B cell (primary cell): Measurements from ENCODE around the gene PLSCR3. TPM values are rescaled to one million over a fixed set of nuclear protein-coding genes. Genes with fewer than 3 reads are reported as not detected.
"Not testable (repeated sequence)": the region's sequence is repeated elsewhere in the genome, so short reads cannot be mapped to it uniquely, and the experiment has no call there.

ENCODE experiments used
- ATAC-seq: fragments of 200-7000 bp; cut with Tn5 transposase; one replicate; pipeline ENCODE4 v1.10.0; 2021; ENCODE audit warnings: low read depth, mild to moderate bottlenecking, moderate number of reproducible peaks, moderate library complexity
- CTCF ChIA-PET: fragments of 350-600 bp; sonication (Branson Sonifier 250); formaldehyde crosslinking; loops from one replicate; lab custom pipeline; 2021; ENCODE audit warnings: antibody characterized with exemption, inconsistent platforms; lab: Charles Lee
- POLR2A ChIA-PET: fragments of 350-600 bp; sonication (Branson Sonifier 250); formaldehyde crosslinking; loops from one replicate; lab custom pipeline; 2021; ENCODE audit warnings: antibody characterized with exemption; lab: Charles Lee
- DNase-seq: peaks from one replicate; pipeline ENCODE4 v3.0.0; 2013
- H2AFZ ChIP-seq: 2 replicates; pipeline ENCODE4 v1.6.1; 2012; ENCODE audit warnings: mild to moderate bottlenecking, low read depth, low read length; ENCODE audit not compliant: insufficient read depth, poor library complexity, severe bottlenecking
- H3K27ac ChIP-seq, 2 donors: 1 replicate in 1 of 2; 2 replicates in 1 of 2; pipeline ENCODE4 v1.5.1; 2012 to 2013; ENCODE audit warnings: low read length in 2 of 2, mild to moderate bottlenecking in 2 of 2, moderate library complexity in 1 of 2
- H3K27me3 ChIP-seq, 4 experiments: fragments of 200-600 bp in 1 of 4; sonication (generic) in 1 of 4; replicated peaks in 1 of 4; 1 replicate in 2 of 4; 2 replicates in 2 of 4; pipeline versions ENCODE4 v1.6.1 to v1.7.0; 2013 to 2016; ENCODE audit warnings: low read length in 3 of 4, mild to moderate bottlenecking in 2 of 4, mixed read lengths in 1 of 4, moderate library complexity in 1 of 4; ENCODE audit not compliant: insufficient read depth in 4 of 4, control insufficient read depth in 3 of 4; ENCODE audit errors: control extremely low read depth in 1 of 4
- H3K36me3 ChIP-seq, 2 experiments: replicated peaks in 1 of 2; 1 replicate in 1 of 2; 2 replicates in 1 of 2; pipeline versions ENCODE4 v1.6.1 to v1.7.1; 2013; ENCODE audit warnings: low read length in 1 of 2; ENCODE audit not compliant: insufficient read depth in 2 of 2, control insufficient read depth in 1 of 2; ENCODE audit errors: control extremely low read depth in 1 of 2, extremely low read depth in 1 of 2
- H3K4me1 ChIP-seq, 2 donors: fragments of 200-600 bp in 1 of 2; sonication (generic) in 1 of 2; 1 replicate in 1 of 2; 2 replicates in 1 of 2; pipeline versions ENCODE4 v1.5.1 to v1.6.1; 2013 to 2017; ENCODE audit warnings: low read length in 2 of 2; ENCODE audit not compliant: control insufficient read depth in 2 of 2, insufficient read depth in 2 of 2
- H3K4me2 ChIP-seq: replicated peaks from 2 replicates; pipeline ENCODE3; 2012; ENCODE audit warnings: mild to moderate bottlenecking, low read depth, low read length; ENCODE audit not compliant: poor library complexity, severe bottlenecking
- H3K4me3 ChIP-seq, 5 experiments: fragments of 200-600 bp in 1 of 5; sonication (generic) in 1 of 5; 1 replicate in 3 of 5; 2 replicates in 2 of 5; pipeline versions ENCODE4 v1.5.1 to v1.7.0; 2011 to 2016; ENCODE audit warnings: low read length in 4 of 5, mild to moderate bottlenecking in 4 of 5, low read depth in 2 of 5, control low read depth in 1 of 5, moderate library complexity in 1 of 5; ENCODE audit not compliant: insufficient read depth in 1 of 5; ENCODE audit errors: control extremely low read depth in 1 of 5, extremely low read depth in 1 of 5
- H3K79me2 ChIP-seq: fragments of 200-600 bp; sonication (generic); one replicate; pipeline ENCODE4 v1.6.0; 2016; ENCODE audit warnings: low read length; ENCODE audit not compliant: control insufficient read depth, insufficient read depth
- H3K9ac ChIP-seq: fragments of 200-600 bp; sonication (generic); 2 replicates; pipeline ENCODE4 v1.6.1; 2017; ENCODE audit warnings: mild to moderate bottlenecking, low read length, moderate library complexity
- H3K9me3 ChIP-seq, 3 donors: one replicate each; pipeline versions ENCODE4 v1.6.1 to v1.7.1; 2013; ENCODE audit warnings: low read length in 2 of 3; ENCODE audit not compliant: control insufficient read depth in 2 of 3, insufficient read depth in 1 of 3; ENCODE audit errors: control extremely low read depth in 1 of 3
- H4K20me1 ChIP-seq: 2 replicates; pipeline ENCODE4 v1.6.0; 2012; ENCODE audit warnings: mild to moderate bottlenecking, low read length; ENCODE audit not compliant: insufficient read depth, control insufficient read depth, poor library complexity, severe bottlenecking
- H3K27ac Mint-ChIP-seq: one replicate; pipeline ENCODE4 v1.8.0; 2021; ENCODE audit warnings: mixed read lengths
- H3K27me3 Mint-ChIP-seq: one replicate; pipeline ENCODE4 v1.8.0; 2021; ENCODE audit warnings: mixed read lengths
- H3K4me1 Mint-ChIP-seq: one replicate; pipeline ENCODE4 v1.8.0; 2021; ENCODE audit warnings: mixed read lengths
- H3K4me3 Mint-ChIP-seq: one replicate; pipeline ENCODE4 v1.8.0; 2021; ENCODE audit warnings: mixed read lengths
- H3K9me3 Mint-ChIP-seq: one replicate; pipeline ENCODE4 v1.8.0; 2022; ENCODE audit warnings: mixed read lengths; ENCODE audit not compliant: insufficient read depth
- CTCF ChIP-seq: fragments of 200-600 bp; IDR thresholded peaks from one replicate; pipeline ENCODE4 v1.8.0; 2022; ENCODE audit warnings: antibody characterized with exemption, mild to moderate bottlenecking
- EZH2 ChIP-seq: IDR thresholded peaks from 2 replicates; pipeline ENCODE4 v1.6.1; 2012; ENCODE audit warnings: borderline replicate concordance, low read depth, mild to moderate bottlenecking, moderate library complexity, low read length; ENCODE audit not compliant: insufficient read depth, poor library complexity, severe bottlenecking
- WGBS: methylation state at CpG from one replicate; pipeline ENCODE4 v1.1.5; 2013; ENCODE audit warnings: missing lambda C conversion rate; ENCODE audit not compliant: insufficient coverage; 5-methylcytosine and 5-hydroxymethylcytosine counted together
- intact Hi-C: fragments of 100-400 bp; cut with micrococcal nuclease; formaldehyde crosslinking; loops from one replicate; pipeline ENCODE4 v1.10.0; 2022
- polyA plus RNA-seq: library from polyadenylated mRNA; depleted of rRNA; stranded (reverse); fragments of >200 nt; gene quantifications from 2 replicates; pipeline ENCODE4 v1.2.3, GENCODE V29; 2012
- total RNA-seq, 2 donors: library from RNA; stranded (reverse); fragments of 120-200 nt in 1 of 2; gene quantifications; 1 replicate in 1 of 2; 2 replicates in 1 of 2; pipeline versions ENCODE4 v1.2.3 to v1.2.4, GENCODE V29; 2013 to 2022

The PLSCR3 gene
- total and polyA plus RNA-seq, 2 donors (not counting 1 experiment from before 2014, with no cell fraction given) = 31.6 to 122 TPM

GRCh38 chr17:7370853-7371252, 23.5 kb downstream of the PLSCR3 start:
- WGBS = 90% methylated on average over 2 of the region's 4 CpGs
- no peak overlapping the region for H3K4me3 ChIP-seq
- H3K9ac ChIP-seq = no peak overlapping the region
- no peaks in the 10 kb centered on the region for H3K9me3 ChIP-seq
- no peak for TF ChIP-seq EZH2
- TF ChIP-seq CTCF = no peak
- H3K4me1 ChIP-seq = no peaks in the 10 kb centered on the region
- DNase-seq (no peak), ATAC-seq (no peak)
- Mint-ChIP-seq H3K9me3 (no peaks in the 10 kb centered on the region), H3K27me3 (peaks cover 3% of the 10 kb centered on the region), H3K27ac (no peak overlapping the region), H3K4me1 (no peaks in the 10 kb centered on the region), H3K4me3 (no peak overlapping the region)
- no peak overlapping the region for H3K4me2 ChIP-seq
- intact Hi-C loops = no loop called here
- H3K36me3 ChIP-seq = no peaks in the 10 kb centered on the region
- H3K79me2 ChIP-seq = no peaks in the 10 kb centered on the region
- H2AFZ ChIP-seq = no peak overlapping the region
- POLR2A ChIA-PET = interaction anchor here (0.6 kb wide), 1 partner anchor 19 kb away, joined by 3 read pairs; no protein-coding TSS in a partner anchor
- H4K20me1 ChIP-seq = no peaks in the 10 kb centered on the region
- peaks cover 0 to 4% (median 0%) of the 10 kb centered on the region in 4 experiments for H3K27me3 ChIP-seq
- H3K27ac ChIP-seq = no peak overlapping the region
- CTCF ChIA-PET = interaction anchor here (1.0 to 1.4 kb wide), 3 partner anchors 15 to 74 kb away, joined by 3 to 6 read pairs (median 3); partner anchors contain the start of genes CHRNB1 and FGF11

GRCh38 chr17:7369825-7370224, 24.5 kb downstream of the PLSCR3 start:
- TF ChIP-seq CTCF = no peak
- TF ChIP-seq EZH2 = no peak
- ChIA-PET POLR2A (no interaction called here), CTCF (interaction anchor here (1.0 to 1.4 kb wide), 2 partner anchors 69 to 75 kb away, joined by 3 read pairs; partner anchors contain the start of genes CHRNB1 and FGF11)
- Histone ChIP-seq H3K9ac (no peak overlapping the region), H3K27ac (no peak overlapping the region), H3K79me2 (no peaks in the 10 kb centered on the region), H3K27me3 (peaks cover 0 to 4% (median 0%) of the 10 kb centered on the region in 4 experiments), H4K20me1 (no peaks in the 10 kb centered on the region), H3K9me3 (no peaks in the 10 kb centered on the region), H3K4me3 (no peak overlapping the region), H3K4me2 (no peak overlapping the region), H3K36me3 (no peaks in the 10 kb centered on the region), H3K4me1 (no peaks in the 10 kb centered on the region), H2AFZ (no peak overlapping the region)
- no peaks in the 10 kb centered on the region for H3K4me1 Mint-ChIP-seq
- peaks cover 3% of the 10 kb centered on the region for H3K27me3 Mint-ChIP-seq
- 96% methylated on average over 5 of the region's 5 CpGs for WGBS
- ATAC-seq = no peak
- intact Hi-C loops = no loop called here
- no peak overlapping the region for H3K27ac Mint-ChIP-seq
- no peak overlapping the region for H3K4me3 Mint-ChIP-seq
- H3K9me3 Mint-ChIP-seq = no peaks in the 10 kb centered on the region
- DNase-seq = no peak

- POLR2A ChIA-PET = not testable (repeated sequence)
Observed at GRCh38 chr17:7368599-7368994, 25.7 kb downstream of the PLSCR3 start.

More at GRCh38 chr17:7368599-7368994, 25.7 kb downstream of the PLSCR3 start:
- CTCF ChIA-PET, H2AFZ ChIP-seq, H3K27me3 Mint-ChIP-seq, ATAC-seq, H3K27ac ChIP-seq, H3K4me3 ChIP-seq, DNase-seq, H3K27me3 ChIP-seq, intact Hi-C loops, H3K9me3 ChIP-seq, H4K20me1 ChIP-seq, H3K4me3 Mint-ChIP-seq, H3K4me2 ChIP-seq, H3K4me1 ChIP-seq, H3K79me2 ChIP-seq, H3K9ac ChIP-seq, H3K9me3 Mint-ChIP-seq, H3K4me1 Mint-ChIP-seq, H3K36me3 ChIP-seq, H3K27ac Mint-ChIP-seq: not testable (repeated sequence)
- 90% methylated on average over 5 of the region's 5 CpGs for WGBS
